Measurements from ENCODE around the gene WDR62. TPM values are rescaled to one million over a fixed set of nuclear protein-coding genes. Genes with fewer than 3 reads are reported as not detected.

WDR62 gene
- total RNA-seq, 4 donors from 2014 or later: 1.1 to 15.7 (median 2.9) TPM

DNA sequence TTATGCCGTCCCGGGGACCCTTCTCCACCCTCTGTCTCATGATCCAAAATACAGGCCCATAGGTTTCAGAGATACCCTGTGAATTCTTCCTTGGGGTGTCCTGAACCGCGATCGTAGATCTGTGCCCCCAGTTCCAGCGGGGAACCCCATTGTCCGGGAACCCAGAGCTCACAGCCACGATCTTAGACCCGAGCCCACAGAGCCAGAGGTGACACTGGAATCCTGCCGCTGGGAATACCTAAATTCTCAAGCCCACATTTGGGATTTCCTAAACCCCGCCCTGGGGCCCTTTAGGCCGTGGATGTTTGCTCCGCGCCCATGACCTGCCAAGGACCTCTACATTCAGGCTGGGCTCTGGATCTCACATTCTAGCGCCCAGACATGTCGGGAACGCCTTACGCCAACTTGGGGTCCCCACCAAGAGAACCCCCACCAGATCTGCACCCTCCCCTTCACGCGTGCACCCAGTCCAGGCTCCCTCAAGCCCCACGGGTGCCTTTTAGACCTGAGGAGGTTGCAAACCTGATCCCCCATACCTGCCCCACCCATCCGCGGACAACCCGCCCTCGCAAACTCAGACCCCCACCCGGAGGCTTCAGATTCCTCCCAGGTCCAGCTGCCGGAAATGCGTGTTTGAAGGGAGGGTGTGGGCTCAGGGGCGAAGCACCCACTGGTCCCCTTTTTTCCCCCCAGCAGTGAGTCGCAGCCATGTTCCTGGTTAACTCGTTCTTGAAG is 85.8 kb downstream of the WDR62 start:
- DNase-seq: peak in 2 of 3 donors; percentile 50 to 72
- Histone ChIP-seq H3K36me3 (peaks cover 0 to 38% (median under 1%) of the 10 kb centered on the region in 3 donors), H3K4me3 (peak overlapping the region; percentile 69 to 86 (median 82)), H3K27ac (peak overlapping the region; percentile 93 to 99 (median 97)), H3K4me1 (peaks cover 0 to 18% (median 5%) of the 10 kb centered on the region in 4 donors), H3K9me3 (no peaks in the 10 kb centered on the region), H3K27me3 (no peaks in the 10 kb centered on the region)
- TF ChIP-seq, protein P1, sequence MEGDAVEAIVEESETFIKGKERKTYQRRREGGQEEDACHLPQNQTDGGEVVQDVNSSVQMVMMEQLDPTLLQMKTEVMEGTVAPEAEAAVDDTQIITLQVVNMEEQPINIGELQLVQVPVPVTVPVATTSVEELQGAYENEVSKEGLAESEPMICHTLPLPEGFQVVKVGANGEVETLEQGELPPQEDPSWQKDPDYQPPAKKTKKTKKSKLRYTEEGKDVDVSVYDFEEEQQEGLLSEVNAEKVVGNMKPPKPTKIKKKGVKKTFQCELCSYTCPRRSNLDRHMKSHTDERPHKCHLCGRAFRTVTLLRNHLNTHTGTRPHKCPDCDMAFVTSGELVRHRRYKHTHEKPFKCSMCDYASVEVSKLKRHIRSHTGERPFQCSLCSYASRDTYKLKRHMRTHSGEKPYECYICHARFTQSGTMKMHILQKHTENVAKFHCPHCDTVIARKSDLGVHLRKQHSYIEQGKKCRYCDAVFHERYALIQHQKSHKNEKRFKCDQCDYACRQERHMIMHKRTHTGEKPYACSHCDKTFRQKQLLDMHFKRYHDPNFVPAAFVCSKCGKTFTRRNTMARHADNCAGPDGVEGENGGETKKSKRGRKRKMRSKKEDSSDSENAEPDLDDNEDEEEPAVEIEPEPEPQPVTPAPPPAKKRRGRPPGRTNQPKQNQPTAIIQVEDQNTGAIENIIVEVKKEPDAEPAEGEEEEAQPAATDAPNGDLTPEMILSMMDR (IDR thresholded peaks at IDR 0.05): no peak
- TF ChIP-seq POLR2A (IDR thresholded peaks at IDR 0.05): no peak

DNA sequence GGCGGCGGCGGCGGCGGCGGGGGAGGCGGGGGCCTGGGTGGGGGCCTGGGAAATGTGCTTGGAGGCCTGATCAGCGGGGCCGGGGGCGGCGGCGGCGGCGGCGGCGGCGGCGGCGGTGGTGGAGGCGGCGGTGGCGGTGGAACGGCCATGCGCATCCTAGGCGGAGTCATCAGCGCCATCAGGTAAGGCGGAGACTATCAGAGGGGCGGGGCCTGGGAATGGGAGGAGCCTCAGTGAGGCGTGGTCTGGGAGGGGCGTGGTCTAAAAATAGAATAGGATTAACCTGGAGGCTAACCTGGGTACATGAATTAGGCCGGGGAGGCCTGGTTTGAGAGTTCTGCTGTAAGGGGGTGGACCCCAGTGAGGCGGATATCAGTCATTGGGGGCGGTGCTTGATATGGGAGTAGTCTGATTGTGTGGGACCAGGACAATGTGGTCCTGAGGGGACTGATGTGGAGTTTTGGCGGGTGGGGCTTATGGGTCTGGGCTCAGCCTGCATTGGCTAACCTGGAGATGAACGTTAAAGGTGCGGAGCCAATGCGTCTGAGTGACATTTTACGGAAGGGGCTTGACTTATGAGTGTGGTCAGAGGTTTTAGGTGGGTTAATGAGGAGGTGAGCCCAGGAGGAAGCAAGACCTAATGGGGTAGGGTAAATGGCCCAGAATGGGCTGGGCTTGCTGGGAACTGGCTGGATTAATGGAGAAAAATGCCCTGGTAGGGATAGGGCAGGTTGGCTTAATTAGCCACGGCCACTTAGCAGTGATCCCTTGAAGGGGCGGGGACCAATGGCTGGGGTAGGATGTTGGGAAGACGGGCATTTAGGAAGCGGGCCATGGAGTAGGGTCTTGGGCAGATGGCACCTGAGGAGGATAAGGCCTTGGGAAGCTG is 86.6 kb downstream of the WDR62 start:
- Histone ChIP-seq H3K36me3 (peaks cover 0 to 47% (median 2%) of the 10 kb centered on the region in 3 donors), H3K27ac (peak overlapping the region; percentile 93 to 99 (median 97)), H3K4me1 (peaks cover 0 to 18% (median 5%) of the 10 kb centered on the region in 4 donors), H3K4me3 (peak overlapping the region; percentile 69 to 86 (median 82)), H3K9me3 (no peaks in the 10 kb centered on the region), H3K27me3 (no peaks in the 10 kb centered on the region)
- TF ChIP-seq POLR2A (IDR thresholded peaks at IDR 0.05): peak; percentile 35 to 75
- TF ChIP-seq, protein P1 (IDR thresholded peaks at IDR 0.05): no peak
- peak; percentile 86 to 95 (median 94) for DNase-seq

DNA sequence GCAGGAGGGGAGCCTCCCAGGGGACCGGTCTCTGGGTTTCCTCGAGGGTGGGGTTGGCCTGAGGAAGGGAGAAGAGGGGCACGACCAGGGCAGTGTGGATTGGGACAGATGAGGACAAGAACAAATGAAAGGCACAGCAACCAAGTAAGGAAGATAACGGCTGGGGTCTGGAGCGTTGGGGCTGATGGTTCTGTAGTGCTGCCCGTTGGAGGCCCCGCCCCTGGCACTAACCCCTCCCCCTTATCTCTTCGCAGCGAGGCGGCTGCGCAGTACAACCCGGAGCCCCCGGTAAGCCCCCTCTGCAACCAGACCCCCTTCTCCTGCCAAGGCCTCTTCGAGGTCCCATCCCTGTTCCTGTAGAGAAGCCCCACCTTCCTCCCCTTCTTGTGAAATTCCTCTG is 87.3 kb downstream of the WDR62 start:
- Histone ChIP-seq H3K27me3 (no peaks in the 10 kb centered on the region), H3K4me1 (peaks cover 0 to 17% (median 5%) of the 10 kb centered on the region in 4 donors), H3K4me3 (peak overlapping the region in 1 of 4 donors; percentile 86), H3K27ac (peak overlapping the region in 1 of 4 donors; percentile 7), H3K9me3 (no peaks in the 10 kb centered on the region), H3K36me3 (peaks cover 0 to 54% (median 2%) of the 10 kb centered on the region in 3 donors)
- TF ChIP-seq, protein P1 (IDR thresholded peaks at IDR 0.05): no peak
- TF ChIP-seq POLR2A (IDR thresholded peaks at IDR 0.05): no peak
- DNase-seq: no peak

GRCh38 chr19:36142496-36142895 is 87.8 kb downstream of the WDR62 start:
- H3K27ac ChIP-seq: no peak overlapping the region
- no peak overlapping the region for H3K4me3 ChIP-seq
- peaks cover 0 to 59% (median 2%) of the 10 kb centered on the region in 3 donors for H3K36me3 ChIP-seq
- no peaks in the 10 kb centered on the region for H3K9me3 ChIP-seq
- H3K4me1 ChIP-seq: peaks cover 0 to 12% (median 5%) of the 10 kb centered on the region in 4 donors
- no peak for DNase-seq
- no peak for TF ChIP-seq POLR2A (IDR thresholded peaks at IDR 0.05)
- TF ChIP-seq, protein P1 (IDR thresholded peaks at IDR 0.05): no peak
- H3K27me3 ChIP-seq: no peaks in the 10 kb centered on the region

DNA sequence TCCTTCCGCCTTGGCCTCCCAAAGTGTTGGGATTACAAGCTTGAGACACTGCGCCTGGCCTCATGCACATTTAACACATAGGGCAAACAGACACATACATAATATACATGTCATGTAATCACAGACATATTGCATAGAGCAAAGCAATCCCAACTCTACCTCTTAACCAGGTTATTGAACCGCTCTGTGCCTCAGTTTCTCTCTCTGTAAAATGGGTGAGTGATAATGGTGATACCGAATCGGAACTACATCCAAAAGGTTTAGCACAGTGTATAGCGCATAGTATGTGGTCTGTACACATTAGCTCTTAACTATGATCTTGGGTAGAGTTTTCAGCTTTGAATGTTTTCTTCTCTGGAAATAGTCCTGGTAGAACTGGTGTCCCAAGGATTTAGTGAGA is 89.9 kb downstream of the WDR62 start:
- H3K4me3 ChIP-seq: no peak overlapping the region
- peaks cover 0 to 12% (median 3%) of the 10 kb centered on the region in 4 donors for H3K4me1 ChIP-seq
- TF ChIP-seq, protein P1 (IDR thresholded peaks at IDR 0.05): no peak
- no peak for TF ChIP-seq POLR2A (IDR thresholded peaks at IDR 0.05)
- no peaks in the 10 kb centered on the region for H3K9me3 ChIP-seq
- DNase-seq: no peak
- H3K27me3 ChIP-seq: no peaks in the 10 kb centered on the region
- peaks cover 0 to 80% (median 2%) of the 10 kb centered on the region in 3 donors for H3K36me3 ChIP-seq
- H3K27ac ChIP-seq: no peak overlapping the region

Data from Peyer's patch (tissue), 4 donors.